SK-N-SH treated with all-trans-retinoic acid at 6 μM for 48 hours (cell line): Measurements from ENCODE around the gene WASF3.

ENCODE experiments used
- ATAC-seq: fragments of 200-7000 bp; cut with Tn5 transposase; 3 replicates; pipeline ENCODE4 v1.9.1; 2020; ENCODE audit warnings: mild to moderate bottlenecking, moderate library complexity
- ARNTL ChIP-seq: fragments of 450-650 bp; formaldehyde crosslinking; IDR thresholded peaks from 2 replicates; pipeline ENCODE4 v1.5.0; 2020; ENCODE audit warnings: low read depth, mild to moderate bottlenecking, moderate library complexity, borderline replicate concordance
- BACH2 ChIP-seq: fragments of 250-450 bp; sonication (Bioruptor Pico); IDR thresholded peaks from 2 replicates; pipeline ENCODE4 v1.9.0; 2021; ENCODE audit warnings: mild to moderate bottlenecking, borderline replicate concordance
- CREB5 ChIP-seq: fragments of 250-450 bp; sonication (Bioruptor Pico); IDR thresholded peaks from 2 replicates; pipeline ENCODE4 v1.5.1; 2020; ENCODE audit warnings: low read depth, mild to moderate bottlenecking, moderate library complexity
- CSDC2 ChIP-seq: fragments of 250-450 bp; sonication (Bioruptor Pico); IDR thresholded peaks from 2 replicates; pipeline ENCODE4 v1.5.0; 2020; ENCODE audit warnings: mild to moderate bottlenecking, moderate library complexity
- CSRNP3 ChIP-seq: fragments of 250-450 bp; sonication (Bioruptor Pico); IDR thresholded peaks from 2 replicates; pipeline ENCODE4 v1.5.1; 2021; ENCODE audit warnings: mild to moderate bottlenecking, moderate library complexity
- ESRRG ChIP-seq: fragments of 250-450 bp; sonication (Bioruptor Pico); IDR thresholded peaks from 2 replicates; pipeline ENCODE4 v1.6.1; 2021; ENCODE audit warnings: mild to moderate bottlenecking
- GLIS3 ChIP-seq: fragments of 250-450 bp; sonication (Bioruptor Pico); IDR thresholded peaks from 2 replicates; pipeline ENCODE4 v1.5.0; 2020; ENCODE audit warnings: mild to moderate bottlenecking, moderate library complexity
- PATZ1 ChIP-seq: fragments of 250-450 bp; sonication (Bioruptor Pico); IDR thresholded peaks from 2 replicates; pipeline ENCODE4 v1.8.0; 2020; ENCODE audit warnings: mild to moderate bottlenecking, moderate library complexity, borderline replicate concordance
- POU6F1 ChIP-seq: fragments of 250-450 bp; sonication (Bioruptor Pico); IDR thresholded peaks from 2 replicates; pipeline ENCODE4 v1.8.0; 2021; ENCODE audit warnings: low read depth, mild to moderate bottlenecking, moderate library complexity, borderline replicate concordance
- PPARA ChIP-seq: fragments of 250-450 bp; sonication (Bioruptor Pico); IDR thresholded peaks from 2 replicates; pipeline ENCODE4 v1.5.0; 2020; ENCODE audit warnings: mild to moderate bottlenecking, borderline replicate concordance
- RARB ChIP-seq: fragments of 250-450 bp; sonication (Bioruptor Pico); IDR thresholded peaks from 2 replicates; pipeline ENCODE4 v1.8.0; 2021; ENCODE audit warnings: mild to moderate bottlenecking, moderate library complexity
- SNAI2 ChIP-seq: fragments of 250-450 bp; sonication (Bioruptor Pico); IDR thresholded peaks from 2 replicates; pipeline ENCODE4 v1.5.0; 2020; ENCODE audit warnings: mild to moderate bottlenecking, moderate library complexity
- TCF4 ChIP-seq: fragments of 250-450 bp; sonication (Bioruptor Pico); IDR thresholded peaks from 2 replicates; pipeline ENCODE4 v1.8.0; 2021; ENCODE audit warnings: mild to moderate bottlenecking, moderate library complexity, borderline replicate concordance
- TOX ChIP-seq: fragments of 250-450 bp; sonication (Bioruptor Pico); IDR thresholded peaks from 2 replicates; pipeline ENCODE4 v1.8.0; 2021; ENCODE audit warnings: mild to moderate bottlenecking, moderate library complexity, borderline replicate concordance
- TSHZ2 ChIP-seq: fragments of 250-450 bp; sonication (Bioruptor Pico); IDR thresholded peaks from 2 replicates; pipeline ENCODE4 v1.5.0; 2020; ENCODE audit warnings: mild to moderate bottlenecking, moderate library complexity
- ZC3H10 ChIP-seq: fragments of 250-450 bp; sonication (Bioruptor Pico); IDR thresholded peaks from 2 replicates; pipeline ENCODE4 v1.5.1; 2021; ENCODE audit warnings: mild to moderate bottlenecking, moderate library complexity
- ZFP3 ChIP-seq: fragments of 250-450 bp; sonication (Bioruptor Pico); IDR thresholded peaks from 2 replicates; pipeline ENCODE4 v1.5.0; 2020; ENCODE audit warnings: mild to moderate bottlenecking, moderate library complexity
- ZFP30 ChIP-seq: fragments of 450-650 bp; formaldehyde crosslinking; IDR thresholded peaks from 2 replicates; pipeline ENCODE4 v1.5.0; 2022; ENCODE audit warnings: mild to moderate bottlenecking, moderate library complexity
- ZNF565 ChIP-seq: fragments of 450-650 bp; formaldehyde crosslinking; conservative IDR thresholded peaks from 2 replicates; pipeline ENCODE4 v1.5.0; 2020; ENCODE audit warnings: low read depth, mild to moderate bottlenecking, moderate library complexity
- ZNF70 ChIP-seq: fragments of 450-650 bp; formaldehyde crosslinking; IDR thresholded peaks from 2 replicates; pipeline ENCODE4 v1.5.0; 2020; ENCODE audit warnings: mild to moderate bottlenecking, moderate library complexity
- ZNF8 ChIP-seq: fragments of 450-650 bp; formaldehyde crosslinking; IDR thresholded peaks from 2 replicates; pipeline ENCODE4 v1.5.0; 2020; ENCODE audit warnings: mild to moderate bottlenecking, moderate library complexity

WASF3 gene

GRCh38 chr13:26587251-26587650, 29.8 kb downstream of the WASF3 start (continued):
- TF ChIP-seq CSRNP3 (CRISPR knock-in tag) (no peak), ZNF565 (CRISPR knock-in tag) (no peak), PATZ1 (CRISPR knock-in tag) (no peak), ZFP30 (CRISPR knock-in tag) (no peak), ESRRG (no peak), TSHZ2 (CRISPR knock-in tag) (no peak), TCF4 (CRISPR knock-in tag) (no peak), SNAI2 (no peak)

- no peak for ATAC-seq
- TF ChIP-seq CSDC2 (CRISPR knock-in tag) (no peak), ZNF70 (CRISPR knock-in tag) (no peak), CREB5 (no peak), POU6F1 (no peak), TCF4 (CRISPR knock-in tag) (no peak), ESRRG (no peak), ZC3H10 (CRISPR knock-in tag) (no peak), PPARA (CRISPR knock-in tag) (no peak), RARB (CRISPR knock-in tag) (no peak), ZNF565 (CRISPR knock-in tag) (no peak), TOX (CRISPR knock-in tag) (no peak), ZFP30 (CRISPR knock-in tag) (no peak), CSRNP3 (CRISPR knock-in tag) (no peak), PATZ1 (CRISPR knock-in tag) (no peak), ZNF8 (CRISPR knock-in tag) (no peak), ARNTL (CRISPR knock-in tag) (no peak), GLIS3 (CRISPR knock-in tag) (no peak), ZFP3 (no peak), BACH2 (CRISPR knock-in tag) (no peak), TSHZ2 (CRISPR knock-in tag) (no peak)
Observed at GRCh38 chr13:26589226-26589625, 31.7 kb downstream of the WASF3 start.
